Stimulated activated CD8-positive, alpha-beta memory T cell treated with anti-CD3 and anti-CD28 coated beads, Interleukin-2, amount 100 ng/mL, for 48 hours (primary cell): ENCODE measurements around the gene LRRC4C.

ENCODE experiments used
- DNase-seq, 2 donors: peaks; one replicate each; pipeline ENCODE4 v3.0.0-alpha.2; 2020; ENCODE audit warnings: low read depth in 2 of 2

Gene LRRC4C

DNA sequence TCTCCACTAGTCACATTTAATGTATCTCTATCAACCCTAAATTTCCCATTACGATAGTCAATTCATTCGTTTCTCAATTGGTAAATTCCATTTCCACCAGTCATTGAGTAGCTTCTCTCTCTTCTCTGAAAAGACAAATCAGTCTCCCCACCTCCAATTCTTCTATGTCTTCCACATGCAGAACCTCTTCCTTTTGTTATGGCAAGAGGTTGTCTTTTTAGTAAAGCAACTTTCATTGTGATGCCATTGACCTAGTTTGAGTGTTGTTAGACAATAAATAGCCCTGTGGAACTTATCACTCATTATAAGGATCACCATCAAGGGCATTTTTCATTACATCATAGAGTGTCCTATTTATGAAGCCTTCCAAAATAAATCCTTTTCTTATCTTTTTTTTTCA, 340.9 kb downstream of the LRRC4C start:
- DNase-seq = no peak

DNA sequence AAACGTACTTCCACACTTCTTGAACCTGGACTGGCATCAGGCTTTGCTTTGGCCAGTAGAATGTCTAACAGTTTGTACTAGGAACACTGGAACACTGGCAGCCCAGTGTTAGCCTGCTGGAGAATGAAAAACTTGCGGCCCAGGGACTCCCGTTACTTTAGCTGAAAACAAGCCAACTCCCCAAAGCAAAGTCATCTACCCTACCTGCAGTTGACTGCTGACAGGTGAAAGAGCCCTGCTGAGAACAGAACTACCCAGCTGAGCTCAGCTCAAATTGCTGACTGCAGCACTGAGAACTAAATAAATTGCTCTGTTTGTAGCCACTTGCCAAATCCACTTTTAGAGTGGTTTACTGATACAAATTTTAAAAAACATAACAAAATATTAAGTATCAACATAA, 342.5 kb downstream of the LRRC4C start:
- DNase-seq = no peak

DNA sequence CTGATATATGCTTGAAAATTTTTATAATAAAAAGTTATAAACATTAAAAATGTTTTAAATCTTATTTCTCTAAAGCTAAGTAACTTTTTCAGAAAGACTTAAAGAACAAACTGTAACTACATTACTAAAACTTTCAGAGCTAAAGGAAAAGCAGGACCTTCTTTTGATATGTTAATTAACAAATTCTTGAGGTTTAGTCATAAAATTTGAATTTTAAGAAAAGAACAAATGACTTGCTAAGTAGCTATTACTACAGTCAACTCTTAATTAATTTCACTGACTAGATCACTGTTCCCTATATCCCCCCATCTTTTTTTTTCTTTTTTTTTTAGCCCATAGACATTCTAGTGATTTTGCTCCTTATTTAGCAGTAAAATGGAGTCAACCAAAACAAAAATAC, 344.4 kb downstream of the LRRC4C start:
- no peak for DNase-seq

DNA sequence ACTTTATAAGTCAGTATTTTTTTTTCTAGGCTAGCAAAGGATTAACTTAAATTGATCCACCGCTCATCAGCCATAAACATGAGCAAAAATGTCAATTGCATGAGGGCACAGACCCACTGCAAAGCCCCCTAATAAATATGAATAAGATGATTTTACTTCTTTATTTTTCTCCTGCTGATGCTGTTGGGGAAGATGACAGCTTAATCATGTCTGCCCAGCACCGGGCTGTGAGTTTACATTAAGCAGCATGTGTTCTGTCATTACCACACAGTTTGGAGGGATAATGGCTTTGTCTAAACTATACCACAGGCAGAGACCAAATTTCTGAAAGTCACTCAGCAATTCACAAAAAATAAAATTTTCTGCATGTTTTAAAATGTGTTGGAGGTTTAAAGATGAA, 346.3 kb downstream of the LRRC4C start:
- DNase-seq = no peak

DNA sequence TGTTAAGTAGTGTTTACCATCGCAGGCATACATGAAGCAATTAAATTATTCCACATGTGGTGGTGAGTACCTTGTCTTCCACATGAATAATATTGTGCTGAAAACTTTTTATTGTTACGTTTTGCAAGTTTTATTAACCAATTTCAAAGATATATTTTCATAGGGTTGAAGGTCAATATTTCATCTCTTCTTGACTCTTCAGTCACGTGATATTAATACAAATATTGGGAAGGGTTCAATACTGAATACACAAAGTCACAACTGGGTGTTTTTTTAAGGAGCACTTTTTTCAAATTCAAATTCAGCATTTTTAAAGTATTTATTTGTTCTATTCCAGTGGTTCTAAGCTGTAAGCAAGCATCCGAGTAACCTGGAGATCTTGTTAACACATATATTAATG, 348.9 kb downstream of the LRRC4C start:
- DNase-seq = no peak

DNA sequence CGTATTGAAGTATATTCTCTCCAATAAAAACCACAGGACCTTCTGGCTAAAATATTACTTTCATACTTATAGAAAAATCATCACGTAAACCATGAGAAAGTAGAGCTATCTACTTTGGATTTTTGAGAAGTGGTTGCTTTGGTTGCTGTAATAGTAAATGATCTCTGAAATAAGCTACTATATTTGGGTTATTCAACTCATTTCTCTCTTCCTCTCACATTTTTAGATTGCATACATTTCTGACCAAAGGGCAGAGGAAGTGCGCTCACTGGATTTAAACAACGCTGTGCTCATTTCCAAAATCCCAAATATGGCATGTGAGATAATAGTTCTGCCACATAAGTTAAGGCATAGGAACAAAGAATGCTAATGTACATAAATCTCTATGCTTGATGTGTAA, 357.0 kb downstream of the LRRC4C start:
- DNase-seq = no peak

DNA sequence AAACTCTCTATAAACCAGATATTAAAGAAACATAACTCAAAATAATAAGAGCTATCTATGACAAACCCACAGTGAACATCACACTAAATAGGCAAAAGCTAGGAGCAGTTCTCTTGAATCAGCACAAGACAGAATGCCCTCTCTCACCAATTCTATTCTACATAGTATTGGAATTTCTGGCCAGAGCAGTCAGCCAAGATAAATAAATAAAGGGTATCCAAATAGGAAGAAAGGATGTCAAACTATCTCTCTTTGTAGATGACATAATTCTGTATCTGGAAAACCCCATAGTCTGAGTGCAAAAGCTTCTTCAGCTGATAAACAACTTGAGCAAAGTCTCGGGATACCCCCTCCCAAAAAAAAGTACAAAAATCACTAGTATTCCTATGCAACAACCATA, 359.8 kb downstream of the LRRC4C start:
- DNase-seq = no peak

DNA sequence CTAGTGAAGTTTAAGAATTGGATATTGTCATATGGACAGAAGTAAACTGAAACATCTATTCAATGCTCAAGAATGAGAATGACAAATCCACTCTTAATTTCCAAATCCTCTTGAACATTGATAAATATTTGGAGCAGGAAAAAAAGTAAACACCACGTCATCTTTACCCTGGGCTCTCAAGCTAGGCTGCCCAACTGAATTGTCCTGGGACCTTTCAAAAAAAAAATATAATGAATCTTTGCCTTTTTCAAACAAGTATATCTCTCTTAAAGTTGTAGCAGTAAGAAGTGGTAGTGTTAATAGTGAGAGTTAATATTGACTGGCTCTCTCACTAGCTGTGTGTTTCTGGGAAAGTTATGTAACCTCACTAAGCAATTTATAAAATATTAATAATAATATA, 374.3 kb downstream of the LRRC4C start:
- DNase-seq = no peak

DNA sequence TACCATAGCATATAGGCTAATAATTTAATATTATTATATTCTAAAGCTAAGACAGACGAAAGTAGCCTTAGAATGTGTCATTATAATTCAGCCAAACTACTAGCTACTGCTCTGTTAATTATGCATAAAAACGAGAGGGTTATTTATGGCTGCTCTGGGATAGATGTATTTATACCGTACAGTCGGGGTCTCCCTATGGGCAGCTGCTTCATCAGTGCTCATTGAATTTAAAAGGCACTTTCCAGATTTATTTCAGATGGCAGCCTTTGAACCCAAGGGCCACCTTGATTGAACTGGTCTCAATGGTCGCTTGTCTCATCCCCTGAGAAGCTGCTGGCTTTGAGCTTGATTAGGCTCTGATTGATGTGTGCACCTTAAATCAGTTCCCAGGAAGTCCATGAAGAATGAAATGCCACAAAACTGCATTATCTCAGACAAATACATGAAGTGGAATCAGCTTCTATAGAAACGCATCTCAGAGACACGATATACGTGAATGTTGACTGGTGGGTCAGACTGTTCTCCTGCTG, 377.6 kb downstream of the LRRC4C start:
- DNase-seq = no peak

DNA sequence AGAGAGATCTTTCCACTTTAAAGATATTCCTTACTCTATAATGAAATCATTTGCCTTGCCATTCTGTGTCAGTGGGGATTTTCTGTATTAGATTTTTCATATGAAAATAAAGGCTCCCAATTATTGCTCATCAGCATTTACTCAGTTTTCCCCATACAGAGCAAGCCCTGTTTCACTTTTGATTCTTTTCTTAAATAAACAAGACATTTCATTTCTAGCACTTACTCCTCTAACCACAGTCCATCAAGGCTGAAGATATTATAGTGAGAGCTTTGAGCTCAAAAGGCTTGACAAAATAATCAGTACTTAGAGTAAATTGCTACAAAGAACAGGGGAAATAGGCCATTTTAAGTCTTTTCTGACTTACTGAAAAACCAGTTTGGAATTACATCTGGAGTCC, 385.1 kb downstream of the LRRC4C start:
- DNase-seq = no peak

DNA sequence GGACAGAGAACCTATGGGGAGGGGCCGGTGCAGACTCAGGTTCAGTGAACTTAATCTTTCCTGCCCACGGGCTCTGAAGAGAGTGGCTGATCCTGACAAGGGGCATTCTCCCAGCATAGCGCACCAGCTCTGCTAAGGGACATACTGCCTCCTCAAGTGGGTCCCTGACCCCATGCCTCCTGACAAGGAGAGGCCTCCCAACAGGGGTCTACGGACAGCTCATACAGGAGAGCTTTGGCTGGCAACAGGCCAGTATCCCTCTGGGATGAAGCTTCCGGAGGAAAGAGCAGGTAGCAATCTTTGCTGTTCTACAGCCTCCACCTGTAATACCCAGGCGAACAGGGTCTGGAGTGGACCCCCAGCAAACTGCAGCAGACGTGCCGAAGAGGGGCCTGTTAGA, 394.0 kb downstream of the LRRC4C start:
- no peak for DNase-seq

DNA sequence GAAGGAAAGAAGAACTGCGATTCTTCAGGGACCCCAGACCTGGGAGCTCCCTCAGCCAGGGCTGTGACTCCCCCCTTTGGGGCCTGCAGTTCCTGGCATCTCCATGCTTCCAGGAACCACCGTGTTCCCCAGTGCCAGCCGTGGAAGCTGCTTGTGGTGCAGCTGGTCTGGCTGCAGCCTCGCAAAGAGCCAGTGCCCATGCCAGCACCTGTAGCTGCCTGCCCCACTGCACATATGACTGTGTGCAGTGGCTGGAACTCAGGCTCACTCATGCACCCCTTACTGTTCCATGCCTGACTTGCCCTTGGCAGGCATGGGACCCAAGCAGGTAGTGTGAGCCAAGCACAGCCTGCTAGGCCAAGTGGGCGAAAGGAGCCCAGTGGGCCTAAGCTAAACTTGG, 401.3 kb downstream of the LRRC4C start:
- DNase-seq = no peak

DNA sequence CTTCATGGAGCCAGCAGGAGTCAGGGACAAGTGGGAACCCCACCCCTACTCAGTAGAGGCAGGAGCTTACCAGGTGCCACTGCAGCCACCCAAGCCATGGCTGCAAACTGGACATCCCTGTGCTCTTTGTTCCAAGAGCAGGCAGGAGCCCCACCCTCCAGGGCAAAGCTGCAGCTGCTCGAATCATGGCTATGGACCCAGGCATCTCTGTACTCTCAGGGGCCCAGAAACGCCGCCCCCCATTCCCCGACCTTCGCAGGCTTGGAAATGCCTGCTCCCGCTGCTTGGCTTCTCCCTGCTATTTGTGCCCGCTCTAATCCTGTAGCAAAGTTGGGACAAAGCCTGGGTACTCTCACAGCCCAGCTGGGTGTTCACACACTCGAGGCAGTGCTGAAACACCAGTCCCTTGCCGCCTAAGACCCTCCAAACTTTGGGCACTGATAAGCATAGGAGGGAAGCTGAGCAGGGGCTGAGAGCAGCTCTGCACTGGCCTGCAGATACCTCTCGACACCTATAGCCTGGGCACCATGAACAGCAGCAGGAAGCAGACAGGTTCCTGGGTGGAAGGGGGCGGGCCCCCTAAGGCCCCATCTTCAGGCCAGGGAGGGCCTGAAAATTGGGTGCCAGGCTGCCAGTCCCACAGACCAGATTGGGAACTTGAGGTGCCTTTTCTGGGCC, 402.4 kb downstream of the LRRC4C start:
- DNase-seq = no peak

DNA sequence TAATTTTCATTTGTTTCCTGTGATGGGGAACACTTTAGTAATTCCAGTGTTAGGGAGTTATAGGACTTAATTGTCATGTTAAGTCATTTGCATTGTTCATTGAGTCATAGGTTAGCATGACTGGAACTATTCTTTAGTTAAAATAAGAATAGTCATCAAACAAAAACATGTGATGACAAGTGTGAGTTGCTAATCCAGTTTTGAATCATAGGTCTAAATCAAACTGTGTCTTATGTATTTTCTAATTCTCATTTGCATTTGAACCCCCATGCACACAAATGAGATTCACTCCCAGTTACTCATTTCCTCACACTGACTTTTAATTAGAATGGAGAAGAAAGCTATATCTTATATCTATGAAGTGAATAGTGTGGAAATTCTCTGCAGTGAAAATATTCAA, 405.6 kb downstream of the LRRC4C start:
- no peak for DNase-seq

DNA sequence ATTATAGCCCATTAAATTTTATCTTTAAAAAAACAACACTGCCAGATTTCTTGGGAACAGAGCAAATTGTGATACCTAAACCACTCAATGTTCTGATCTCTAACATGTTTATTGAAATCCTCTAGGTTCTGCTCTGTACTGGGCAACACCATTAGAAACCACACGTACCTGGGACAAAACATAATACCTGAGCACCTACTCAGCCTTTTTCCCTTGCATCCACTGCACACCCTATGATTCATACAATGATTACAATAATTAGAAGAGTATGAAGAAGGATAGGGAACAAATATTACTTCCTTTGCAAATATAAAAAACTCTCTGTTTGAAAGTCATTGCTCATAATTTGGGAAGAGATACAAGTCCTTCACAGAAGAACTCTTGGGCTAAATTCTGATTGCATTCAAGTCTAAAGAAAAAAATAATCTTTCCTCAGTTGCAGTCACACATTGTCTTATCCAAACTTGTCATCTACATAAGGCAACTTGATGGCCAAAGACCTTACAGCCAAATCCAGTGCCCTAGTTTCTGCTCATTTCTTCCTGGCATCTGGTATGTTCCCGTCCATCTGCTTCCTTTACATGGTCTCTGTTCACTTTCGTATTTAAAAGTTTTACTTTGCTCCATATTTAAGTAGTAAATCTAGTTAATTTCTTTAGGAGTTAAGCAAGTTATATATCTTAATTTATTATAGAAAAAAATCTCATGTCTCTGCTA, 407.4 kb downstream of the LRRC4C start:
- DNase-seq = no peak

DNA sequence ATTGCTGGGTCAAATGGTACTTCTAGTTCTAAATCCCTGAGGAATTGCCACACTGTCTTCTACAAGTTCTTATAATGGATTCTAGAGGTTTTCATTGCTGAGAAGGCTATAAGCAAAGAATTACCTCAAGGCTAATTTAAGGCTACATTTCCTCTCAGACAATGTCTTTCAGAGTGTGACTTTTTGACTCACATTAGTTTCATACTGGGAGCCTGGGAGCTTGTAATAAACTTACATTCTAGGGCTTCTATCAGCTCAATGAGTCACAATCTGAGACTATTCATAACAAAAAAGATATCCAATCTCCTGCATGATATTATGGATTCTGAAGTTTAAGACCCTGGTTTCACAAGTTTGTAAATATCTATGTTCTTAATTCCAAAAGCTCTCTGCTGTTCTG, 408.7 kb downstream of the LRRC4C start:
- no peak for DNase-seq

DNA sequence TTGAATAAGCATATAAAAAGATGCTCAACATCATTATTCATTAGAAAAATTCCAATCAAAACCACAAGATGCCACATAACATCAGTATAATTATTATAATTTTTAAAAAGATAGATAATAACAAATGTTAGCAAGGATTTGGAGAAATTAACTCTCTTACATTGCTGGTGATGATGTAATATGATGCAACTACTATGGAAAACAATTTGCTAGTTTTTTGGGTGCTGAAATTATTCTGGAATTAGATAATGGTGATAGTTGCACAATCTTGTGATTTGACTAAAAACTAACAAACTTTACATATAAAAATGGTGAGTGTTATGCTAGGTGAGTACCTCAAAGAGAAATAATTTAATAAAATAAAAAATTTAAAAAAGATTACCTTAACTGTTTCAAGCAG, 412.2 kb downstream of the LRRC4C start:
- no peak for DNase-seq

DNA sequence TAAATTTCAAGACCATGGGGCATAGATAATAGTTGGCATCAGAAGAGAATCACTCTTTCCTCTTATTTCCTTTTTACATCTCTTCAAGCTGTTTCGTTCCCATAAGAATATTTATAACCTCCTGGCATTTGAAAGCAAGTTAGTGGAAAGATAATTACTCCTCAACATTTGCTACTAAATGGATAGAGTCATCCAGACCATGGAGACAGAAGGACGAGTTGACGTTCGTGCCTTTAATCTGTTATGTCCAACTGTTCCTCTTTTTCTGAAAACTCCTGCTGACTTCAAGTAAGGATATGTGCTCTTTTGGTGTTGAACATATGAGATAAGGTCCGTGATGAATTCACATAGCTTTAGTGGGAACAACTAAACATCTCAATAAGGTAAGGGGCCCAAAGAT, 414.2 kb downstream of the LRRC4C start:
- no peak for DNase-seq

DNA sequence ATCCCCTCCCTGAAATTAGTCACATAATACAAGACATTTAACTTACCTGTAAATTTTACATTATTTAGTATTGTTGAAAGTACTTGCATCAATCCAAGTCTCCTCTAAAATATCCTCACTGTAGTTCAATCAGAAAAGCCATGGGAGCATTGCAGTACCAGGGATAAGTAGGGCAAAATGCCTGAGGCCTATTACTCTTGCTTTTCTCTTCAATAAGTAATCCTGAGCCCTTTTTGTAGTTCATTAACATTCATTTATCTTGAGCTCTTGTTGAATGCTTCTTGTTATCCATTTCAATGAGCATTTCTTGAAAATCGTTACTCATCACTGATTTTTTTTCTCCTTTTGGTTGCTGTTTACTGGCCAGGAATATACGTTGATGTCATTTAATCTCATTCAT, 414.7 kb downstream of the LRRC4C start:
- no peak for DNase-seq

DNA sequence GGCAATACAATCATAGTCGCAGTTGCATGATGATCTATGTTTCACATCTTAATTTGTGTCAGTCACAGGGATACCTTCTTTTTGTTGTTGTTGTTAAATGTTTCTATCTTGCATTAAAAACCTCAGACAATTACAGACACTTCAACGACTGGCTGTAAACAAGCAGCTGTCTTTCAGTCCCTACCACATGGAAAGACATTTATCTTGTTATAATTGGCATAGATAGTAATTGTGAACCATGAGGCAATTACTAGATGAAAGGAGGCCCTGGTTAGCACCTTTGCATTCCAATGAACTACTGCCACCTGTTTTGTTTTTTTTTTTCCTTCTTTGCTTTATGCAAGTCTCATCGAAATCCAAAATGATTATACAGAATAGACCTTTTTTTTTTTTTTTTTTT, 416.8 kb downstream of the LRRC4C start:
- DNase-seq = no peak

DNA sequence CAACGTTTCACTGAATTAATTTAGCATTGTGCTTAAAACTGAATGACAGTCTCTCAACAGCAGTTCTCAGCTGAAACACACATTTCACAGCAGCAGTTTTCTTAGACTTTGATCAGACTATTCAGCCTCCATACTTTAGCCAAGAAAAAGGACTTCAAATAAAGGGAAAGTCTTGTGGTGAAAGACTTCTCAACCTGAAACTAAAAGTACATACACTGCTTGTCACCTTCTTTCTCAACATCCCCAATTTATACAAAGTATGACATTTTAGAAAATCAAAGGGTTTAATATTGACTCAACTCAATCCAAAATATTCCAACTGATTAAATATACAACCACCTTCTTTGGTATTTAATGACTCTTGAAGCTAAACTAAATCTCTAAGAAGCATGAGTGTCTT, 419.0 kb downstream of the LRRC4C start:
- DNase-seq = no peak

DNA sequence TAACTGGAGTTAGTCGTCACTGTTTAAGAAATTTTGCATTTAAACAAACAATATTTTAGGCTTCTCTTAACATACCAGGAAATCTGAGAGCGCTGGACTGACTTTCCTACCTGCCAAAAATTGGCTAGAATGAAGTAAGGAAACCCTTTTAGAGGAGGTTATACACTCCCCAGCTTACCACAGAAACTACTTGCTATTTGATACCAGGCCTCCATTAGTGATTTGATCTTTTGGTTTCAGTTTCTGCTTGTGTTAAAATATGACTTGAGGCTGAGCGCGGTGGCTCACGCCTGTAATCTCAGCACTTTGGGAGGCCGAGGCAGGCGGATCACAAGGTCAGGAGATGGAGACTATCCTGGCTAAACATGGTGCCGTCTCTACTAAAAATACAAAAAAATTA, 419.9 kb downstream of the LRRC4C start:
- DNase-seq = no peak

DNA sequence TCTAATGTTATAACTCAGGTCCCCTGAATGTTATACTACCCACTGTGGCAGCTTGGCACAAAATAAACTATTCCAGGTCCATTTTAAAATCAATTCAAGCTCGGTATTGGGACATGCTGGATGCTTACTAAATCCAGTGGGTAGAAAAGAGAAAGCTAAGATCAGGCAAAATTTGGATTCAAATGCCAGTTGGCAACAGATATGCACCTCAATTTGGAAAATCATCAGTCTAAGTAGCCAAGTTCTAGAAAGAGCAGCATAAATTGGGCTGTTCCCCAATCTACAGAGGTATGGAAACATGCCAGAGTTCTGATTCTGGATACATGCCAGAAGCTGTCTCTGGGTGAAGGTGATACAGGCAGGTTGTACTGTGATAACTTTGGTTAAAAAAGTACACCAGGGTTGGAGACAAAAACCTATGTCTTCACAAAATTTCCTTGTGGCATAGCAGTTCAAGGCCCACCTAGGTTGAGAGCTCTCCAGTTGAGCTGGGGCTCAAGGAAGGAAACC, 427.8 kb downstream of the LRRC4C start:
- no peak for DNase-seq
